Measurements from ENCODE around the gene SLC7A9.

The SLC7A9 gene

DNA sequence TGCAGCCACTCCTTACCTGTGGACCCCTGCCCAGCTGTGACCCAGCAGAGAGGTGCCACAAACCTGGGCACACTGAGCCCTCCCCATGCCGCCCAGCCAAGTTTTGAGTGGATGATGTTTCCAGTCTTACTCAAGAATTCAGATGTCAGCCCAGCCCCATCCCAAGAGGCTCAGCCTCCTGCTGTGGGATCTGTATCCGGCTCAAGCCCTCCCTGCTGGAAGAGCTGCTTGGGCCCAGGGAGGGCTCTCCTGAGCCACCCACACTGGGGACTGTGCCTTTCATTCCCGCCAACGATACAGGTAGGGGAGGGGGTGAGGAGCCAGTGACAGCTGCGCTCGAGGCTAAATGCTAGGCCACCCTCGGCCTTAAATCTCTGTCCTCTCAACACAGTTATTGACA lies 5.9 kb upstream of the SLC7A9 start:
- DNase-seq: no peak
- Histone ChIP-seq H3K4me1 (no peaks in the 10 kb centered on the region), H3K36me3 (no peaks in the 10 kb centered on the region), H3K4me3 (ENCODE audit: low read depth, low read length) (no peak overlapping the region), H3K9me3 (no peaks in the 10 kb centered on the region), H3K27me3 (no peaks in the 10 kb centered on the region)
- no peak for TF ChIP-seq CTCF (IDR thresholded peaks at IDR 0.05; ENCODE audit: low read depth, low read length)

GRCh38 chr19:32874605-32875004 lies 5.0 kb upstream of the SLC7A9 start:
- Histone ChIP-seq H3K4me3 (ENCODE audit: low read depth, low read length) (no peak overlapping the region), H3K27me3 (no peaks in the 10 kb centered on the region), H3K9me3 (no peaks in the 10 kb centered on the region), H3K4me1 (no peaks in the 10 kb centered on the region), H3K36me3 (no peaks in the 10 kb centered on the region)
- DNase-seq: no peak
- no peak for TF ChIP-seq CTCF (IDR thresholded peaks at IDR 0.05; ENCODE audit: low read depth, low read length)

DNA sequence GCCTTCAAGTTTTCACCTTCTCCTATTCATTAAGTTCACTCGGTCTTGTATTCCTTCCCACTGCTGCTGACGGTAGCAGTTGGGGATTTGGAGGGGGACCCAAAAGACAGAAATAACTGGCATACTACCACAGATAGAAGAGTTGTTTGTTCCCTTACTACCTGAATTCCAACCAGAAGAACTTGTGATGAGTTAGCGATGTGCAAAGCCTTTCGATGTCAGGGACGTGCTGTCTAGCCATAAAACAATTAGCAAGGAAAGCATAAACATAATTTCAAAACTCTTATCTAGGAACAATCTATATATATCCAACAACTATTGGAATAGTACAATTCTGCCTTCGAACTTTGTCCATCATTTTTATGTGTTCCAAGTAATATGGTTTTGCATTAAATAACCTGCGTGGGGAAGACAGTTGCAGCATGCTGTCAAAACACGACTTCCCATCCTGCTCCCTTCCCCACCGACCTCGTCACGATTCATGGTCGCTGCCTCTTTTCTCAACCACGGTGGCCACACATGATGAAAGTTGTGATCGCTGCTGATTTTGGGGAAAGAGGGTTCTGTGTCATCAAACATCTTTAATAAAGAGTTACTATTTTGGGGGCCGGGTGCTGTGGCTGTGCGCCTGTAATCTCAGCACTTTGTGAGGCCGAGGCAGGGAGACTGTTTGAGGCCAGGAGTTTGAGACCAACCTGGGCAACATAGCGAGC lies 3.8 kb upstream of the SLC7A9 start:
- no peaks in the 10 kb centered on the region for H3K27me3 ChIP-seq
- no peaks in the 10 kb centered on the region for H3K9me3 ChIP-seq
- H3K36me3 ChIP-seq: no peaks in the 10 kb centered on the region
- no peak for TF ChIP-seq CTCF (IDR thresholded peaks at IDR 0.05; ENCODE audit: low read depth, low read length)
- H3K4me1 ChIP-seq: no peaks in the 10 kb centered on the region
- DNase-seq: no peak
- no peak overlapping the region for H3K4me3 ChIP-seq (ENCODE audit: low read depth, low read length)

GRCh38 chr19:32872391-32872790 lies 2.8 kb upstream of the SLC7A9 start:
- DNase-seq: no peak
- H3K4me3 ChIP-seq (ENCODE audit: low read depth, low read length): no peak overlapping the region
- no peaks in the 10 kb centered on the region for H3K36me3 ChIP-seq
- H3K9me3 ChIP-seq: no peaks in the 10 kb centered on the region
- no peaks in the 10 kb centered on the region for H3K27me3 ChIP-seq
- no peak for TF ChIP-seq CTCF (IDR thresholded peaks at IDR 0.05; ENCODE audit: low read depth, low read length)
- no peaks in the 10 kb centered on the region for H3K4me1 ChIP-seq

DNA sequence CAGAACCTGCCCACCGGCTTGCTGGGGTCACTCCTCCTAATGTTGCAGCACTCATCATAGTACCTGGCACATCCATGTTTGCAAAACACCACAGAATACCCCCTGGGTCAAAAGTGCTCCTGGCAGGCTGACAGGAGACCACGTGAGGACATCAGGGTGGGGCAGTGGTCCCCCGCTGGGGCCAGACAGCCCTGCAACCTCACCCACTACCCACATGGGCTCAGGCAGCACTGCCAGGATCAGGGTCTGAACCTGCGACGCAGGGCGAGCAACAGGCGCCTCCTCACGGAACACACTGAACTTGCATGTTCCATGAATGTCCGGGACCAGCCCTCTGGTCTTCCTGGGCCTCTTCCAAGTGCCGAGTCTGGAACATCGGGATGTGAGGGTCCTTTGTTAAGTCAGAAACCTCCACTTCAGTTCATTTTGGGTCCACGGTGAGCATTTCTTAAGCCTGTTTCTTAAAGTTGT lies 1.4 kb upstream of the SLC7A9 start:
- no peak for TF ChIP-seq CTCF (IDR thresholded peaks at IDR 0.05; ENCODE audit: low read depth, low read length)
- Histone ChIP-seq H3K9me3 (no peaks in the 10 kb centered on the region), H3K27me3 (no peaks in the 10 kb centered on the region), H3K4me3 (ENCODE audit: low read depth, low read length) (no peak overlapping the region), H3K36me3 (no peaks in the 10 kb centered on the region), H3K4me1 (no peaks in the 10 kb centered on the region)
- no peak for DNase-seq

GRCh38 chr19:32869966-32870573 lies 503 bp upstream of the SLC7A9 start:
- Histone ChIP-seq H3K9me3 (no peaks in the 10 kb centered on the region), H3K4me1 (no peaks in the 10 kb centered on the region), H3K27me3 (no peaks in the 10 kb centered on the region), H3K4me3 (ENCODE audit: low read depth, low read length) (no peak overlapping the region), H3K36me3 (no peaks in the 10 kb centered on the region)
- DNase-seq: no peak
- TF ChIP-seq CTCF (IDR thresholded peaks at IDR 0.05; ENCODE audit: low read depth, low read length): no peak
